Activated CD4-positive, alpha-beta T cell treated with anti-CD3 and anti-CD28 coated beads for 48 hours (primary cell): Measurements from ENCODE around the gene SORBS1.
"Not testable (repeated sequence)": the region's sequence is repeated elsewhere in the genome, so short reads cannot be mapped to it uniquely, and the experiment has no call there.

Experiments
- DNase-seq: peaks from one replicate; pipeline ENCODE4 v3.0.0-alpha.2; 2020

Gene SORBS1

GRCh38 chr10:95480102-95480900 lies 80.9 kb downstream of the SORBS1 start:
- DNase-seq, result no peak

- no peak for DNase-seq
Measured at GRCh38 chr10:95478935-95479334, 82.2 kb downstream of the SORBS1 start.

GRCh38 chr10:95478185-95478584 lies 83.0 kb downstream of the SORBS1 start:
- no peak for DNase-seq

GRCh38 chr10:95477175-95477520 lies 84.0 kb downstream of the SORBS1 start:
- no peak for DNase-seq

- DNase-seq, result no peak
Measured at GRCh38 chr10:95476469-95477174, 84.5 kb downstream of the SORBS1 start.

- no peak for DNase-seq
Measured at GRCh38 chr10:95475827-95476468, 85.2 kb downstream of the SORBS1 start.

- DNase-seq, result no peak
Measured at GRCh38 chr10:95475003-95475383, 86.2 kb downstream of the SORBS1 start.

GRCh38 chr10:95474228-95475002 lies 86.8 kb downstream of the SORBS1 start:
- no peak for DNase-seq

- no peak for DNase-seq
Measured at GRCh38 chr10:95472304-95473088, 88.7 kb downstream of the SORBS1 start.

GRCh38 chr10:95469676-95470075 lies 91.5 kb downstream of the SORBS1 start:
- DNase-seq, result no peak

- DNase-seq, result no peak
Measured at GRCh38 chr10:95469251-95469650, 91.9 kb downstream of the SORBS1 start.

- not testable (repeated sequence) for DNase-seq
Measured at GRCh38 chr10:95467642-95468041, 93.5 kb downstream of the SORBS1 start.

GRCh38 chr10:95467162-95467599 lies 94.0 kb downstream of the SORBS1 start:
- DNase-seq, result no peak

GRCh38 chr10:95466436-95466835 lies 94.7 kb downstream of the SORBS1 start:
- no peak for DNase-seq

- no peak for DNase-seq
Measured at GRCh38 chr10:95464280-95464679, 96.9 kb downstream of the SORBS1 start.

GRCh38 chr10:95462740-95463667 lies 98.2 kb downstream of the SORBS1 start:
- DNase-seq, result no peak

GRCh38 chr10:95461611-95462010 lies 99.6 kb downstream of the SORBS1 start:
- no peak for DNase-seq

- no peak for DNase-seq
Measured at GRCh38 chr10:95459446-95460045, 101.6 kb downstream of the SORBS1 start.

- no peak for DNase-seq
Measured at GRCh38 chr10:95458871-95459270, 102.3 kb downstream of the SORBS1 start.

- no peak for DNase-seq
Measured at GRCh38 chr10:95458014-95458413, 103.2 kb downstream of the SORBS1 start.
